HG03196 (cell line): Measurements from ENCODE around the gene SDK1.

ENCODE experiments used
- ATAC-seq: cut with Tn5 transposase; IDR thresholded peaks from one replicate; pipeline ENCODE4 v1.9.1; 2021; ENCODE audit not compliant: unreplicated experiment

SDK1 gene

GRCh38 chr7:4066206-4066605, 765.2 kb downstream of the SDK1 start:
- ATAC-seq, result no peak

- ATAC-seq, result no peak
Observed at GRCh38 chr7:4066626-4067475, 765.8 kb downstream of the SDK1 start.

GRCh38 chr7:4067476-4067760, 766.4 kb downstream of the SDK1 start:
- ATAC-seq, result no peak

GRCh38 chr7:4067874-4068273, 766.8 kb downstream of the SDK1 start:
- no peak for ATAC-seq

GRCh38 chr7:4068286-4068685, 767.2 kb downstream of the SDK1 start:
- no peak for ATAC-seq

GRCh38 chr7:4069268-4070095, 768.4 kb downstream of the SDK1 start:
- no peak for ATAC-seq

GRCh38 chr7:4070214-4070613, 769.2 kb downstream of the SDK1 start:
- no peak for ATAC-seq

GRCh38 chr7:4071370-4072058, 770.5 kb downstream of the SDK1 start:
- no peak for ATAC-seq

- no peak for ATAC-seq
Observed at GRCh38 chr7:4072161-4072925, 771.3 kb downstream of the SDK1 start.

GRCh38 chr7:4073052-4073451, 772.0 kb downstream of the SDK1 start:
- no peak for ATAC-seq

GRCh38 chr7:4073750-4074149, 772.7 kb downstream of the SDK1 start:
- ATAC-seq, result no peak

- ATAC-seq, result no peak
Observed at GRCh38 chr7:4074407-4074806, 773.4 kb downstream of the SDK1 start.

- ATAC-seq, result no peak
Observed at GRCh38 chr7:4074994-4075393, 773.9 kb downstream of the SDK1 start.

- ATAC-seq, result no peak
Observed at GRCh38 chr7:4076701-4077294, 775.7 kb downstream of the SDK1 start.

GRCh38 chr7:4077980-4078379, 776.9 kb downstream of the SDK1 start:
- ATAC-seq, result no peak

GRCh38 chr7:4078580-4078979, 777.5 kb downstream of the SDK1 start:
- no peak for ATAC-seq

GRCh38 chr7:4079366-4079765, 778.3 kb downstream of the SDK1 start:
- no peak for ATAC-seq

GRCh38 chr7:4079956-4080355, 778.9 kb downstream of the SDK1 start:
- no peak for ATAC-seq

GRCh38 chr7:4080954-4081353, 779.9 kb downstream of the SDK1 start:
- ATAC-seq, result no peak

GRCh38 chr7:4083513-4083912, 782.5 kb downstream of the SDK1 start:
- ATAC-seq, result no peak

GRCh38 chr7:4084271-4084670, 783.2 kb downstream of the SDK1 start:
- no peak for ATAC-seq
